Activated naive CD4-positive, alpha-beta T cell treated with Interleukin-2 at 50 U/mL for 16 hours (primary cell): ENCODE data around the gene CD9.

Experiments used
- DNase-seq: peaks from one replicate; pipeline ENCODE4 v3.0.0-alpha.2; 2020

Gene CD9

GRCh38 chr12:6277982-6278438 is 77.8 kb downstream of the CD9 start:
- peak; percentile 53 for DNase-seq

- DNase-seq = peak; percentile 87
These were observed 78.4 kb downstream of the CD9 start for GRCh38 chr12:6278439-6279255.

- DNase-seq = no peak
These were observed 79.0 kb downstream of the CD9 start for GRCh38 chr12:6279256-6279628.

GRCh38 chr12:6279631-6280030 is 79.4 kb downstream of the CD9 start:
- no peak for DNase-seq

- no peak for DNase-seq
These were observed 79.9 kb downstream of the CD9 start for GRCh38 chr12:6280053-6280469.

- no peak for DNase-seq
These were observed 80.5 kb downstream of the CD9 start for GRCh38 chr12:6280672-6281071.

GRCh38 chr12:6281081-6281809 is 81.0 kb downstream of the CD9 start:
- DNase-seq = no peak

- no peak for DNase-seq
These were observed 82.2 kb downstream of the CD9 start for GRCh38 chr12:6282453-6282840.

- no peak for DNase-seq
These were observed 84.1 kb downstream of the CD9 start for GRCh38 chr12:6284273-6284672.

GRCh38 chr12:6285063-6285477 is 84.9 kb downstream of the CD9 start:
- DNase-seq = peak; percentile 52

- no peak for DNase-seq
These were observed 85.5 kb downstream of the CD9 start for GRCh38 chr12:6285532-6286306.
